ENCODE results near the gene CAPN2. TPM values are rescaled to one million over a fixed set of nuclear protein-coding genes. Genes with fewer than 3 reads are reported as not detected.
A peak's percentile ranks its signal among the peaks of the same experiment; 100 is the strongest.
"Not testable (repeated sequence)": the region's sequence is repeated elsewhere in the genome, so short reads cannot be mapped to it uniquely, and the experiment has no call there.

Gene CAPN2
- total RNA-seq, 1 donor from 2014 or later, result 391 TPM

DNA sequence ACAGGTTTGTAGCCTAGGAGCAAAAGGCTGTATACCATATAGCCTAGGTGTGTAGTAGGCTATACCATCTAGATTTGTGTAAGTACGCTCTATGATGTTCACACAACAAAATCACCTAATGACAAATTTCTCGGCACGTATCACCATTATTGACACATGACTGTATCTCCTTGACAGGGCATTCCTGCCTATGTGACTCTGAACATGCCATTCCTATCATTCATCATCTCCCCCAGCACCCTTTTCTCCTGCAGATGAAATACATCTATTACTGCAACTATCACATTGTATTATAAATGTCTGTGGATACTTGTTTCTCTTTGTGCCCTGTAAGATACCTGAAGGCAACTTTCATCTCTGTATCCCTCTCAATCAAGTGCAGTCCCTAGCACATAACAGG is 103.5 kb downstream of the CAPN2 start:
- H3K4me1 Mint-ChIP-seq (ENCODE audit: low read depth, unreplicated experiment), result peaks cover 24% of the 10 kb centered on the region
- H3K27ac Mint-ChIP-seq (ENCODE audit: unreplicated experiment), result peak overlapping the region; percentile 8
- H3K36me3 Mint-ChIP-seq (ENCODE audit: low read depth, unreplicated experiment), result peaks cover 12% of the 10 kb centered on the region
- no peak overlapping the region for H3K9ac ChIP-seq (ENCODE audit: low read length)
- H3K27me3 ChIP-seq (ENCODE audit: insufficient read depth, low read length), result no peaks in the 10 kb centered on the region
- no peaks in the 10 kb centered on the region for H3K27me3 Mint-ChIP-seq (ENCODE audit: low read depth, unreplicated experiment)
- FAIRE-seq (peak; percentile 50), DNase-seq (ENCODE audit: low read depth) (peak; percentile 23)
- H3K9me3 ChIP-seq (ENCODE audit: insufficient read depth, low read depth, low read length), result no peaks in the 10 kb centered on the region
- peak overlapping the region; percentile 38 for H3K4me2 ChIP-seq (ENCODE audit: low read length)
- peak overlapping the region; percentile 8 for H3K27ac ChIP-seq (ENCODE audit: low read depth, low read length)
- no peak overlapping the region for H3K4me3 ChIP-seq (ENCODE audit: insufficient read depth, low read depth, low read length)
- H2AFZ ChIP-seq (ENCODE audit: low read depth, low read length), result no peak overlapping the region
- H4K20me1 ChIP-seq (ENCODE audit: insufficient read depth, low read length), result peaks cover 23% of the 10 kb centered on the region
- TF ChIP-seq, protein P1, sequence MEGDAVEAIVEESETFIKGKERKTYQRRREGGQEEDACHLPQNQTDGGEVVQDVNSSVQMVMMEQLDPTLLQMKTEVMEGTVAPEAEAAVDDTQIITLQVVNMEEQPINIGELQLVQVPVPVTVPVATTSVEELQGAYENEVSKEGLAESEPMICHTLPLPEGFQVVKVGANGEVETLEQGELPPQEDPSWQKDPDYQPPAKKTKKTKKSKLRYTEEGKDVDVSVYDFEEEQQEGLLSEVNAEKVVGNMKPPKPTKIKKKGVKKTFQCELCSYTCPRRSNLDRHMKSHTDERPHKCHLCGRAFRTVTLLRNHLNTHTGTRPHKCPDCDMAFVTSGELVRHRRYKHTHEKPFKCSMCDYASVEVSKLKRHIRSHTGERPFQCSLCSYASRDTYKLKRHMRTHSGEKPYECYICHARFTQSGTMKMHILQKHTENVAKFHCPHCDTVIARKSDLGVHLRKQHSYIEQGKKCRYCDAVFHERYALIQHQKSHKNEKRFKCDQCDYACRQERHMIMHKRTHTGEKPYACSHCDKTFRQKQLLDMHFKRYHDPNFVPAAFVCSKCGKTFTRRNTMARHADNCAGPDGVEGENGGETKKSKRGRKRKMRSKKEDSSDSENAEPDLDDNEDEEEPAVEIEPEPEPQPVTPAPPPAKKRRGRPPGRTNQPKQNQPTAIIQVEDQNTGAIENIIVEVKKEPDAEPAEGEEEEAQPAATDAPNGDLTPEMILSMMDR (IDR thresholded peaks at IDR 0.05; ENCODE audit: insufficient read depth, low read depth, low read length), result no peak
- no peak for TF ChIP-seq EZH2 (IDR thresholded peaks at IDR 0.05; ENCODE audit: insufficient read depth, low read length)
- H3K36me3 ChIP-seq (ENCODE audit: insufficient read depth, low read length), result peaks cover 12% of the 10 kb centered on the region
- H3K4me1 ChIP-seq (ENCODE audit: insufficient read depth, low read length), result peaks cover 9% of the 10 kb centered on the region
- no peaks in the 10 kb centered on the region for H3K9me3 Mint-ChIP-seq (ENCODE audit: unreplicated experiment)
- peaks cover 51% of the 10 kb centered on the region for H3K79me2 ChIP-seq (ENCODE audit: insufficient read depth, low read length)
- peak overlapping the region; percentile 24 for H3K4me3 Mint-ChIP-seq (ENCODE audit: unreplicated experiment)

DNA sequence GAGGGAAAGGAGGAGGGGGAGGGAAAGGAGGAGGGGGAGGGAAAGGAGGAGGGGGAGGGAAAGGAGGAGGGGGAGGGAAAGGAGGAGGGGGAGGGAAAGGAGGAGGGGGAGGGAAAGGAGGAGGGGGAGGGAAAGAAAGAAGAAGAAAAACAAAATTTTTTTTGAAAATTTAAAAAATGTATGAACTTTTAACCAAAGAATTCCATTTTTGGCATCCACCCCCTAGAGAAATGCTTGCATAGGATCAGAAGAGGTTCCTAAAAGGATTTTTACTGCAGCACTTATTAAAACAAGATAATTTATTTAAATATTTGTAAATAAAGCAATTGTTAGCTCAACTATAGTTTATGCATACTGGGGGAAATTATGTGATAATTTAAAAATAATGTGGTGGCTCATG is 104.9 kb downstream of the CAPN2 start:
- not testable (repeated sequence) for H3K9me3 ChIP-seq (ENCODE audit: insufficient read depth, low read depth, low read length); H3K9ac ChIP-seq (ENCODE audit: low read length); DNase-seq (ENCODE audit: low read depth); H3K27ac ChIP-seq (ENCODE audit: low read depth, low read length); H3K27ac Mint-ChIP-seq (ENCODE audit: unreplicated experiment); H2AFZ ChIP-seq (ENCODE audit: low read depth, low read length); FAIRE-seq; H3K4me2 ChIP-seq (ENCODE audit: low read length); H3K4me3 Mint-ChIP-seq (ENCODE audit: unreplicated experiment); H3K36me3 ChIP-seq (ENCODE audit: insufficient read depth, low read length); H3K27me3 Mint-ChIP-seq (ENCODE audit: low read depth, unreplicated experiment); H3K27me3 ChIP-seq (ENCODE audit: insufficient read depth, low read length); H3K4me3 ChIP-seq (ENCODE audit: insufficient read depth, low read depth, low read length); H3K9me3 Mint-ChIP-seq (ENCODE audit: unreplicated experiment); H3K4me1 ChIP-seq (ENCODE audit: insufficient read depth, low read length)
- peaks cover 65% of the 10 kb centered on the region for H3K79me2 ChIP-seq (ENCODE audit: insufficient read depth, low read length)
- Mint-ChIP-seq H3K36me3 (ENCODE audit: low read depth, unreplicated experiment) (peaks cover 12% of the 10 kb centered on the region), H3K4me1 (ENCODE audit: low read depth, unreplicated experiment) (peaks cover 27% of the 10 kb centered on the region)
- peaks cover 33% of the 10 kb centered on the region for H4K20me1 ChIP-seq (ENCODE audit: insufficient read depth, low read length)

DNA sequence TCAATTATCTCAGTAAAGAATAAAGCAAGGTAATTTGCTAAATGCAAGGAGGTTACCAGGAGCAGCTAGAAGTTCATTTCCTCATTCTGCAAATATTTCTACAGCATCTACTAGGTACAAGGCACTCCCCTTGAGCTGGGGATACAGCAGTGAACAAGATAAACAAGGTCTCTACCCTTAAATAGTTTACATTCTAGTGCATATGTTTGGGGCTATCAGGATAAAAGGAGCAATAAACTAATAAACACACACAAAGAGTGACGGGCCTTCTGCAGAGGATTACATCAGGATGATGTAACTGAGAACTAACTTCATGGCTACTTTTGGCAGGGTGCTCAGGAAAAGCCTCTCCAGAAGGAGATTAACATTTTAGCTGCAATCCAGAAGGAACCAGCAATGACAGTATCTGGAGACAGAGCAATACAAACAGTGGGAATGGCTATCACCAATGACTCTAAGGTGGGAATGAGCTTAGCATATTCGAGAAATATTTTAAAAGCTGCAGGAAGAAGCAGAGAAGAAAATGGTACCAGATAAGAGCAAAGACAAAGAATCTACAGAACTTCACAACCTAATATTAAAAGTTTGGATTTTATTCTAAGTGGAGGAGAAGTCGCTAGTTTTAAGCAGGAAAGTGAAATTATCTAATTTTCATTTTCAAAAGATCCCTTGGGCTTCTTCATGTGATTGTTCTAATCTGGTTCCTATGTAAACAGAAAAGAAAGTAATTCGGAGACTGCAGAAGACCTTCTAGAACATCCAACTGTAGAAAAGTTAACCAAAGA is 107.6 kb downstream of the CAPN2 start:
- no peak overlapping the region for H3K27ac ChIP-seq (ENCODE audit: low read depth, low read length)

More for the DNA sequence above, 107.6 kb downstream of the CAPN2 start:
- Mint-ChIP-seq H3K27ac (ENCODE audit: unreplicated experiment) (peak overlapping the region; percentile 75), H3K27me3 (ENCODE audit: low read depth, unreplicated experiment) (no peaks in the 10 kb centered on the region), H3K4me1 (ENCODE audit: low read depth, unreplicated experiment) (peaks cover 23% of the 10 kb centered on the region), H3K4me3 (ENCODE audit: unreplicated experiment) (no peak overlapping the region), H3K9me3 (ENCODE audit: unreplicated experiment) (no peaks in the 10 kb centered on the region), H3K36me3 (ENCODE audit: low read depth, unreplicated experiment) (no peaks in the 10 kb centered on the region)
- H3K4me3 ChIP-seq (ENCODE audit: insufficient read depth, low read depth, low read length), result no peak overlapping the region
- H3K27me3 ChIP-seq (ENCODE audit: insufficient read depth, low read length), result no peaks in the 10 kb centered on the region
- no peak overlapping the region for H2AFZ ChIP-seq (ENCODE audit: low read depth, low read length)
- no peak for FAIRE-seq
- no peak overlapping the region for H3K9ac ChIP-seq (ENCODE audit: low read length)
- H3K4me2 ChIP-seq (ENCODE audit: low read length), result peak overlapping the region; percentile 3
- no peak for TF ChIP-seq EZH2 (IDR thresholded peaks at IDR 0.05; ENCODE audit: insufficient read depth, low read length)
- TF ChIP-seq, protein P1 (IDR thresholded peaks at IDR 0.05; ENCODE audit: insufficient read depth, low read depth, low read length), result no peak
- peaks cover 77% of the 10 kb centered on the region for H3K79me2 ChIP-seq (ENCODE audit: insufficient read depth, low read length)
- peaks cover 6% of the 10 kb centered on the region for H3K36me3 ChIP-seq (ENCODE audit: insufficient read depth, low read length)
- peak; percentile 51 for DNase-seq (ENCODE audit: low read depth)
- peaks cover 57% of the 10 kb centered on the region for H4K20me1 ChIP-seq (ENCODE audit: insufficient read depth, low read length)
- peaks cover 16% of the 10 kb centered on the region for H3K4me1 ChIP-seq (ENCODE audit: insufficient read depth, low read length)
- no peaks in the 10 kb centered on the region for H3K9me3 ChIP-seq (ENCODE audit: insufficient read depth, low read depth, low read length)

Data from astrocyte (in vitro differentiated cells and primary cell).